Body of pancreas (tissue), 4 donors: ENCODE results near the gene BET1L. TPM values are rescaled to one million over a fixed set of nuclear protein-coding genes. Genes with fewer than 3 reads are reported as not detected.

Source experiments
- ATAC-seq: fragments of 150-250 bp; one replicate; pipeline ENCODE4 v1.9.1; 2016
- DNase-seq, 4 donors: peaks; one replicate each; pipeline ENCODE4 v3.0.0-alpha.2; 2019
- H3K27ac ChIP-seq, 4 donors: fragments of 200-600 bp; sonication (generic); 1 replicate in 3 of 4; 2 replicates in 1 of 4; pipeline versions ENCODE4 v1.5.1 to v1.6.1; 2016 to 2019; ENCODE audit warnings: mild to moderate bottlenecking in 1 of 4, mixed read lengths in 1 of 4, moderate library complexity in 1 of 4
- H3K27me3 ChIP-seq, 2 donors: fragments of 200-600 bp; sonication (generic); one replicate each; pipeline ENCODE4 v1.6.0; 2016; ENCODE audit warnings: mild to moderate bottlenecking in 1 of 2
- H3K36me3 ChIP-seq, 2 donors: fragments of 200-600 bp; sonication (generic); replicated peaks in 1 of 2; 2 replicates each; pipeline ENCODE4 v1.5.1; 2016; ENCODE audit warnings: low read depth in 2 of 2; ENCODE audit not compliant: insufficient read depth in 1 of 2
- H3K4me1 ChIP-seq: fragments of 200-600 bp; sonication (generic); one replicate; pipeline ENCODE4 v1.6.0; 2016
- H3K4me3 ChIP-seq, 2 donors: fragments of 200-600 bp; sonication (generic); 1 replicate in 1 of 2; 2 replicates in 1 of 2; pipeline ENCODE4 v1.5.1; 2016 to 2019
- H3K9me3 ChIP-seq, 3 donors: fragments of 200-600 bp; sonication (generic); 1 replicate in 2 of 3; 2 replicates in 1 of 3; pipeline ENCODE4 v1.5.1; 2016
- POLR2A ChIP-seq, 3 donors: fragments of 450-650 bp; IDR thresholded peaks; one replicate each; pipeline ENCODE4 v1.6.1; 2016; ENCODE audit warnings: antibody characterized with exemption in 3 of 3, mild to moderate bottlenecking in 2 of 3
- WGBS, 2 donors: methylation state at CpG; one replicate each; pipeline ENCODE4 v1.1.5; 2017; 5-methylcytosine and 5-hydroxymethylcytosine counted together
- intact Hi-C: fragments of 100-400 bp; cut with DNase I; formaldehyde crosslinking; loops from one replicate; pipeline ENCODE4 v1.15.1; 2023
- total RNA-seq, 2 donors: library from RNA; depleted of rRNA; stranded (reverse); fragments of >200 nt; gene quantifications; one replicate each; pipeline ENCODE4 v1.1.0, GENCODE V29; 2016
- TF ChIP-seq, protein P1 (sequence below), 7 experiments: fragments of 450-650 bp in 4 of 7; fragments of 200-600 bp in 3 of 7; sonication (generic) in 3 of 7; IDR thresholded peaks; one replicate each; pipeline ENCODE4 v1.5.1; 2016 to 2019; ENCODE audit warnings: antibody characterized with exemption in 7 of 7

Gene BET1L
- total RNA-seq, 2 donors from 2014 or later = 22.3 to 31.0 TPM

GRCh38 chr11:253160-253885 lies 46.1 kb upstream of the BET1L start:
- no peak overlapping the region for H3K27ac ChIP-seq
- no peak overlapping the region for H3K4me3 ChIP-seq
- intact Hi-C loops = no loop called here
- TF ChIP-seq, protein P1, sequence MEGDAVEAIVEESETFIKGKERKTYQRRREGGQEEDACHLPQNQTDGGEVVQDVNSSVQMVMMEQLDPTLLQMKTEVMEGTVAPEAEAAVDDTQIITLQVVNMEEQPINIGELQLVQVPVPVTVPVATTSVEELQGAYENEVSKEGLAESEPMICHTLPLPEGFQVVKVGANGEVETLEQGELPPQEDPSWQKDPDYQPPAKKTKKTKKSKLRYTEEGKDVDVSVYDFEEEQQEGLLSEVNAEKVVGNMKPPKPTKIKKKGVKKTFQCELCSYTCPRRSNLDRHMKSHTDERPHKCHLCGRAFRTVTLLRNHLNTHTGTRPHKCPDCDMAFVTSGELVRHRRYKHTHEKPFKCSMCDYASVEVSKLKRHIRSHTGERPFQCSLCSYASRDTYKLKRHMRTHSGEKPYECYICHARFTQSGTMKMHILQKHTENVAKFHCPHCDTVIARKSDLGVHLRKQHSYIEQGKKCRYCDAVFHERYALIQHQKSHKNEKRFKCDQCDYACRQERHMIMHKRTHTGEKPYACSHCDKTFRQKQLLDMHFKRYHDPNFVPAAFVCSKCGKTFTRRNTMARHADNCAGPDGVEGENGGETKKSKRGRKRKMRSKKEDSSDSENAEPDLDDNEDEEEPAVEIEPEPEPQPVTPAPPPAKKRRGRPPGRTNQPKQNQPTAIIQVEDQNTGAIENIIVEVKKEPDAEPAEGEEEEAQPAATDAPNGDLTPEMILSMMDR (IDR thresholded peaks at IDR 0.05) = no peak
- no peak for TF ChIP-seq POLR2A (IDR thresholded peaks at IDR 0.05)
- ATAC-seq (no peak), DNase-seq (no peak)
- no peaks in the 10 kb centered on the region for H3K9me3 ChIP-seq
- WGBS, 2 donors = 79% methylated on average over 13 of the region's 13 CpGs
- peaks cover 0 to 21% of the 10 kb centered on the region in 2 donors for H3K36me3 ChIP-seq
- no peaks in the 10 kb centered on the region for H3K4me1 ChIP-seq
- H3K27me3 ChIP-seq = no peaks in the 10 kb centered on the region

DNA sequence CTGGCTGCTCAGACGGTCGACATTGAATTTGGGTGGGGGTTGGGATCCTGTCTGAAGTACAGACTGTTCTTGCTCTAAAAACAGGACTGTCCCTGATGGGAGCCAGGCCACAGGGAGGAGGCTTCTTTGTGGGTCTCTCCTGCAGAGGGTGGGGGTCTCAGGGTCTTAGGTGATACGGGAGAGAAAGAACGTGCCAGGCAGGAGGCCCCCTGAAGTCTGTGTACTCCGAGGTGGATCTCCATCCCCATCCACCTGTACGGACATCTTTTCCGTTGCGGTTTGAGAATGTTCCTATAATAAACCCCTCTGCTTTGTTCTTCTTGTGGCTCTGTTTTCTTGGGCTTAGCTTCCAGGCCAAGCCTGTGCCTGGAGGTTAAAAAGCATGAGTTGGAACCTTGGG lies 45.5 kb upstream of the BET1L start:
- no peak for ATAC-seq
- Histone ChIP-seq H3K9me3 (no peaks in the 10 kb centered on the region), H3K4me3 (no peak overlapping the region), H3K36me3 (peaks cover 3 to 26% of the 10 kb centered on the region in 2 donors), H3K4me1 (no peaks in the 10 kb centered on the region), H3K27ac (no peak overlapping the region), H3K27me3 (no peaks in the 10 kb centered on the region)
- WGBS, 2 donors = 85 to 92% methylated on average over 8 of the region's 8 CpGs
- no peak for TF ChIP-seq POLR2A (IDR thresholded peaks at IDR 0.05)
- TF ChIP-seq, protein P1 (IDR thresholded peaks at IDR 0.05) = no peak
- no peak for DNase-seq
- intact Hi-C loops = no loop called here

- Histone ChIP-seq H3K36me3 (peaks cover 11 to 32% of the 10 kb centered on the region in 2 donors), H3K4me1 (no peaks in the 10 kb centered on the region), H3K27me3 (no peaks in the 10 kb centered on the region), H3K9me3 (no peaks in the 10 kb centered on the region), H3K4me3 (no peak overlapping the region), H3K27ac (no peak overlapping the region)
- no peak for ATAC-seq
- 81 to 82% methylated on average over 10 of the region's 10 CpGs for WGBS, 2 donors
- no peak for DNase-seq
- no peak for TF ChIP-seq POLR2A (IDR thresholded peaks at IDR 0.05)
- TF ChIP-seq, protein P1 (IDR thresholded peaks at IDR 0.05) = no peak
- intact Hi-C loops = no loop called here
These were observed 44.4 kb upstream of the BET1L start for GRCh38 chr11:251550-251949.

DNA sequence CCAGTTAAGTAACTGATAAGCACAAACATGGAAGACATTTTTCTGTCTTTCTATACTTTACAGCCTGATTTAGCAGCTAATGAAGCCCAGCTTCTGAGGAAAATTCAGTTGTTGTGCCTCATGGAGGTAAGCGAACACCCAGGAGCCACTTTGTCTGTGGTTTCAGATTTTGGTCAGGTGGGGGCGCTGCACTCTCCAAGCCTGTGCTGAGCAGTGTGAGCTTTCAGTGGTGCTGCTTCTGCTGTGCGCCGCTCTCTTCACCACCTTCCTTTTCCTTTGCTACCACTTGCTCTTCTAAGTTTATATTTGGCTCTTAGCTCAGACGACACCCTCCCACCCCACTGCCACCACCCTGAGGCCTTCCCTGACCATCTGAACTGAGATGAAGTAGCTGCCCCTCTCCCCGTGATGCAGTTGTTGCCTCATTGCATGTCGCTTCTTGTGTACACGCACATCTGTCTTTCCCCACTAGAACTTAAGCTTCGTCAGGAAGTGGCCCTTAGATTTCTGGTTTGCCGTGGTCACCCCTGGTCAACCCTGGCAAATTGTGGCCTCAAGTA lies 43.6 kb upstream of the BET1L start:
- intact Hi-C loops = no loop called here

More for the DNA sequence above, 43.6 kb upstream of the BET1L start:
- no peak overlapping the region for H3K27ac ChIP-seq
- DNase-seq (peak; percentile 53 to 73 (median 68)), ATAC-seq (peak; percentile 76)
- no peaks in the 10 kb centered on the region for H3K27me3 ChIP-seq
- peaks cover 11 to 35% of the 10 kb centered on the region in 2 donors for H3K36me3 ChIP-seq
- H3K4me1 ChIP-seq = no peaks in the 10 kb centered on the region
- H3K4me3 ChIP-seq = no peak overlapping the region
- TF ChIP-seq POLR2A (IDR thresholded peaks at IDR 0.05) = no peak
- TF ChIP-seq, protein P1 (IDR thresholded peaks at IDR 0.05) = peak; percentile 8 to 67 (median 54)
- WGBS, 2 donors = 76 to 82% methylated on average over 10 of the region's 10 CpGs
- H3K9me3 ChIP-seq = no peaks in the 10 kb centered on the region
